WTC11 (cell line): ENCODE data around the gene ZNF140. TPM values are rescaled to one million over a fixed set of nuclear protein-coding genes. Genes with fewer than 3 reads are reported as not detected.

Source experiments
- AFF4 ChIP-seq: sonication (generic); formaldehyde crosslinking; IDR thresholded peaks from 2 replicates; pipeline ENCODE4 v1.8.1; 2023; ENCODE audit warnings: mild to moderate bottlenecking, missing genetic modification reagents, borderline replicate concordance
- ATF6 ChIP-seq: sonication (generic); formaldehyde crosslinking; IDR thresholded peaks from 2 replicates; pipeline ENCODE4 v1.8.1; 2023; ENCODE audit warnings: mild to moderate bottlenecking, missing genetic modification reagents
- CDX4 ChIP-seq: fragments of 250-450 bp; sonication (Bioruptor Pico); IDR thresholded peaks from 2 replicates; pipeline ENCODE4 v1.9.0; 2021; ENCODE audit warnings: moderate library complexity, mild to moderate bottlenecking, inconsistent platforms, borderline replicate concordance
- CREB1 ChIP-seq: sonication (generic); formaldehyde crosslinking; IDR thresholded peaks from 2 replicates; pipeline ENCODE4 v1.8.0; 2023; ENCODE audit warnings: mild to moderate bottlenecking, missing genetic modification reagents
- E2F4 ChIP-seq: sonication (generic); formaldehyde crosslinking; IDR thresholded peaks from 2 replicates; pipeline ENCODE4 v1.8.1; 2022; ENCODE audit warnings: low read depth, mild to moderate bottlenecking, moderate library complexity, missing genetic modification reagents, borderline replicate concordance
- GTF2I ChIP-seq: fragments of 250-450 bp; sonication (Bioruptor Pico); conservative IDR thresholded peaks from 2 replicates; pipeline ENCODE4 v1.4.0; 2021; ENCODE audit warnings: mild to moderate bottlenecking
- IRF2 ChIP-seq: sonication (generic); formaldehyde crosslinking; IDR thresholded peaks from 2 replicates; pipeline ENCODE4 v1.8.0; 2022; ENCODE audit warnings: low read depth, missing genetic modification reagents, borderline replicate concordance
- NFYB ChIP-seq: sonication (generic); formaldehyde crosslinking; conservative IDR thresholded peaks from 2 replicates; pipeline ENCODE4 v1.8.0; 2022; ENCODE audit warnings: low read depth, missing genetic modification reagents
- OVOL2 ChIP-seq: fragments of 250-450 bp; sonication (Bioruptor Pico); IDR thresholded peaks from 2 replicates; pipeline ENCODE4 v1.9.0; 2021; ENCODE audit warnings: mild to moderate bottlenecking, borderline replicate concordance
- SOX15 ChIP-seq: fragments of 250-450 bp; sonication (Bioruptor Pico); IDR thresholded peaks from 2 replicates; pipeline ENCODE4 v1.9.0; 2021; ENCODE audit warnings: mild to moderate bottlenecking
- USF2 ChIP-seq: sonication (generic); formaldehyde crosslinking; IDR thresholded peaks from 2 replicates; pipeline ENCODE4 v1.8.1; 2023; ENCODE audit warnings: mild to moderate bottlenecking, missing genetic modification reagents, moderate library complexity
- ZNF425 ChIP-seq: fragments of 250-450 bp; sonication (Bioruptor Pico); conservative IDR thresholded peaks from 2 replicates; pipeline ENCODE4 v1.9.0; 2021; ENCODE audit warnings: mild to moderate bottlenecking
- ZNF532 ChIP-seq: fragments of 250-450 bp; sonication (Bioruptor Pico); IDR thresholded peaks from 2 replicates; pipeline ENCODE4 v1.9.0; 2021; ENCODE audit warnings: mild to moderate bottlenecking, borderline replicate concordance
- ZSCAN18 ChIP-seq: fragments of 250-450 bp; sonication (Bioruptor Pico); IDR thresholded peaks from 2 replicates; pipeline ENCODE4 v2.1.2; 2022; ENCODE audit warnings: mild to moderate bottlenecking, moderate library complexity
- total RNA-seq: library from RNA; stranded (reverse); gene quantifications from 3 replicates; pipeline ENCODE4 v1.2.3, GENCODE V29; 2021

Gene ZNF140
- total RNA-seq, 1 experiment from 2014 or later = 10.3 TPM

GRCh38 chr12:133124674-133125073 lies 44.0 kb downstream of the ZNF140 start (continued):
- TF ChIP-seq GTF2I (no peak), IRF2 (CRISPR knock-in tag) (no peak), ZSCAN18 (CRISPR knock-in tag) (no peak), OVOL2 (no peak), CDX4 (no peak), CREB1 (CRISPR knock-in tag) (no peak), ZNF532 (CRISPR knock-in tag) (no peak), AFF4 (CRISPR knock-in tag) (no peak), ZNF425 (CRISPR knock-in tag) (no peak), ATF6 (CRISPR knock-in tag) (no peak), NFYB (CRISPR knock-in tag) (no peak), USF2 (CRISPR knock-in tag) (no peak), E2F4 (no peak), SOX15 (CRISPR knock-in tag) (no peak)
- TF ChIP-seq, all 79 proteins: peak for 0
